SH-SY5Y (cell line): ENCODE results near the gene LRRIQ1.

Experiments
- GATA2 ChIP-seq: IDR thresholded peaks from 2 replicates; pipeline ENCODE4 v1.6.1; 2011; ENCODE audit warnings: mild to moderate bottlenecking, low read depth, low read length
- GATA3 ChIP-seq: IDR thresholded peaks from 2 replicates; pipeline ENCODE4 v1.6.1; 2011; ENCODE audit warnings: low read depth, mild to moderate bottlenecking, low read length, moderate library complexity

DNA sequence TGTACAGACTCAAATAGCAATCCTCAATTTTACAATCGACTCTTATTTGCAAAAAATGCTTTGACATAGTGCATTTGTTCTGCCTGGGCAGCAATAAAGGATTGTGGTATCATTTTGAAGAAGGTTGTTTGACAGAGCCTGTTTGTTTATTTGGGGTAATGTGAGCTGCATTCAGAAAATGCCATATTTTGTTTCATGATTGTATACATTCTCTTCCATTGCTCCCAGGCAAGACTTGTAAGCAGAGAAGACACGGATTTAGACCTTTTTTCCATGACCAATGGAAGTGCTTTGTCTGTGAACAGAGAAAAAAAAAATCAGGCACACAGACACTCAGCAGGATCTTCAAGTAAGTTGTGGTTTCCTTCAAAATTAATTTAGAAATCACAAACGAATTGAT lies 208.4 kb downstream of the LRRIQ1 start:
- TF ChIP-seq GATA2 = no peak
- TF ChIP-seq GATA3 = no peak
